PC-9 (cell line): ENCODE measurements around the gene SYNRG.

ENCODE experiments used
- CTCF ChIP-seq: fragments of 200-600 bp; sonication (generic); conservative IDR thresholded peaks from 2 replicates; pipeline ENCODE4 v1.6.1; 2017; ENCODE audit warnings: mixed run types, antibody characterized with exemption, mild to moderate bottlenecking, moderate library complexity
- EZH2 ChIP-seq: fragments of 200-600 bp; sonication (generic); IDR thresholded peaks from 2 replicates; pipeline ENCODE4 v1.8.0; 2017; ENCODE audit warnings: antibody characterized with exemption, low read depth

- TF ChIP-seq CTCF (no peak), EZH2 (no peak)
Observed at GRCh38 chr17:37604556-37604955, 4.7 kb downstream of the SYNRG start.
